ENCODE data around the gene NAALADL2. TPM values are rescaled to one million over a fixed set of nuclear protein-coding genes. Genes with fewer than 3 reads are reported as not detected.

NAALADL2 gene
- total RNA-seq, 1 donor from 2014 or later: 2.9 TPM

- Histone ChIP-seq H3K36me3 (ENCODE audit: control insufficient read depth, insufficient read depth, low read length) (no peaks in the 10 kb centered on the region), H3K27me3 (ENCODE audit: control insufficient read depth, insufficient read depth, low read length) (no peaks in the 10 kb centered on the region), H3K4me3 (ENCODE audit: low read depth, low read length) (no peak overlapping the region)
- DNase-seq (ENCODE audit: low read depth): no peak
- no peak for TF ChIP-seq CTCF (IDR thresholded peaks at IDR 0.05; ENCODE audit: insufficient read depth, low read length, poor library complexity, severe bottlenecking)
Observed at GRCh38 chr3:175535351-175535750, 676.2 kb downstream of the NAALADL2 start.

GRCh38 chr3:175546115-175546514, 687.0 kb downstream of the NAALADL2 start:
- no peak for DNase-seq (ENCODE audit: low read depth)
- Histone ChIP-seq H3K36me3 (ENCODE audit: control insufficient read depth, insufficient read depth, low read length) (no peaks in the 10 kb centered on the region), H3K4me3 (ENCODE audit: low read depth, low read length) (no peak overlapping the region), H3K27me3 (ENCODE audit: control insufficient read depth, insufficient read depth, low read length) (no peaks in the 10 kb centered on the region)
- TF ChIP-seq CTCF (IDR thresholded peaks at IDR 0.05; ENCODE audit: insufficient read depth, low read length, poor library complexity, severe bottlenecking): no peak

GRCh38 chr3:175552929-175553328, 693.8 kb downstream of the NAALADL2 start:
- Histone ChIP-seq H3K4me3 (ENCODE audit: low read depth, low read length) (no peak overlapping the region), H3K27me3 (ENCODE audit: control insufficient read depth, insufficient read depth, low read length) (no peaks in the 10 kb centered on the region), H3K36me3 (ENCODE audit: control insufficient read depth, insufficient read depth, low read length) (no peaks in the 10 kb centered on the region)
- TF ChIP-seq CTCF (IDR thresholded peaks at IDR 0.05; ENCODE audit: insufficient read depth, low read length, poor library complexity, severe bottlenecking): no peak
- no peak for DNase-seq (ENCODE audit: low read depth)

GRCh38 chr3:175554801-175555200, 695.7 kb downstream of the NAALADL2 start:
- no peak for DNase-seq (ENCODE audit: low read depth)
- Histone ChIP-seq H3K27me3 (ENCODE audit: control insufficient read depth, insufficient read depth, low read length) (no peaks in the 10 kb centered on the region), H3K4me3 (ENCODE audit: low read depth, low read length) (no peak overlapping the region), H3K36me3 (ENCODE audit: control insufficient read depth, insufficient read depth, low read length) (no peaks in the 10 kb centered on the region)
- no peak for TF ChIP-seq CTCF (IDR thresholded peaks at IDR 0.05; ENCODE audit: insufficient read depth, low read length, poor library complexity, severe bottlenecking)

- DNase-seq (ENCODE audit: low read depth): no peak
Observed at GRCh38 chr3:175558261-175558660, 699.1 kb downstream of the NAALADL2 start.

More at GRCh38 chr3:175558261-175558660, 699.1 kb downstream of the NAALADL2 start:
- no peak for TF ChIP-seq CTCF (IDR thresholded peaks at IDR 0.05; ENCODE audit: insufficient read depth, low read length, poor library complexity, severe bottlenecking)
- Histone ChIP-seq H3K4me3 (ENCODE audit: low read depth, low read length) (no peak overlapping the region), H3K36me3 (ENCODE audit: control insufficient read depth, insufficient read depth, low read length) (no peaks in the 10 kb centered on the region), H3K27me3 (ENCODE audit: control insufficient read depth, insufficient read depth, low read length) (no peaks in the 10 kb centered on the region)

Measured in kidney epithelial cell (primary cell).